Measurements from ENCODE around the gene ITGA1.

DNA sequence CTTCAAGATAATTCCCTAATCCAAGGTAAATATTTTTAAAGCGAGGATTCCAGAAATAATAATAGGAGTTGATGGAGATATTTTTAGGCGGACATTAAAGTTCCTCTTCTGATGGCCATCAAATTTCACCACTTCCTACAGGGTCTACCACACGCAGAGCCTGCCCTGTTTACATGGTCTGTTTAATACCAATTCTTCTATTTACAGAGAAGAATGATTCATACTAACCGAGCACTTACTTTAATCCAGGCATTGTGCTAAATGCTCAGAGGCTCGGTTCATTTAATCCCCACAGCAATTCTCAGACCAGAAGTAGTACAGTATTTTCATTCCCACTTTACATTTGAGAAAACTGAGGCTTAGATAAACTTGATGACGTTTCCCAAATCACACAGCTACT, 3.0 kb upstream of the ITGA1 start:
- TF ChIP-seq HNF4A (conservative IDR thresholded peaks at IDR 0.05): no peak
- TF ChIP-seq, protein P1, sequence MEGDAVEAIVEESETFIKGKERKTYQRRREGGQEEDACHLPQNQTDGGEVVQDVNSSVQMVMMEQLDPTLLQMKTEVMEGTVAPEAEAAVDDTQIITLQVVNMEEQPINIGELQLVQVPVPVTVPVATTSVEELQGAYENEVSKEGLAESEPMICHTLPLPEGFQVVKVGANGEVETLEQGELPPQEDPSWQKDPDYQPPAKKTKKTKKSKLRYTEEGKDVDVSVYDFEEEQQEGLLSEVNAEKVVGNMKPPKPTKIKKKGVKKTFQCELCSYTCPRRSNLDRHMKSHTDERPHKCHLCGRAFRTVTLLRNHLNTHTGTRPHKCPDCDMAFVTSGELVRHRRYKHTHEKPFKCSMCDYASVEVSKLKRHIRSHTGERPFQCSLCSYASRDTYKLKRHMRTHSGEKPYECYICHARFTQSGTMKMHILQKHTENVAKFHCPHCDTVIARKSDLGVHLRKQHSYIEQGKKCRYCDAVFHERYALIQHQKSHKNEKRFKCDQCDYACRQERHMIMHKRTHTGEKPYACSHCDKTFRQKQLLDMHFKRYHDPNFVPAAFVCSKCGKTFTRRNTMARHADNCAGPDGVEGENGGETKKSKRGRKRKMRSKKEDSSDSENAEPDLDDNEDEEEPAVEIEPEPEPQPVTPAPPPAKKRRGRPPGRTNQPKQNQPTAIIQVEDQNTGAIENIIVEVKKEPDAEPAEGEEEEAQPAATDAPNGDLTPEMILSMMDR (IDR thresholded peaks at IDR 0.05; ENCODE audit: low read depth, low read length, missing input control): no peak
- TF ChIP-seq, protein P2, sequence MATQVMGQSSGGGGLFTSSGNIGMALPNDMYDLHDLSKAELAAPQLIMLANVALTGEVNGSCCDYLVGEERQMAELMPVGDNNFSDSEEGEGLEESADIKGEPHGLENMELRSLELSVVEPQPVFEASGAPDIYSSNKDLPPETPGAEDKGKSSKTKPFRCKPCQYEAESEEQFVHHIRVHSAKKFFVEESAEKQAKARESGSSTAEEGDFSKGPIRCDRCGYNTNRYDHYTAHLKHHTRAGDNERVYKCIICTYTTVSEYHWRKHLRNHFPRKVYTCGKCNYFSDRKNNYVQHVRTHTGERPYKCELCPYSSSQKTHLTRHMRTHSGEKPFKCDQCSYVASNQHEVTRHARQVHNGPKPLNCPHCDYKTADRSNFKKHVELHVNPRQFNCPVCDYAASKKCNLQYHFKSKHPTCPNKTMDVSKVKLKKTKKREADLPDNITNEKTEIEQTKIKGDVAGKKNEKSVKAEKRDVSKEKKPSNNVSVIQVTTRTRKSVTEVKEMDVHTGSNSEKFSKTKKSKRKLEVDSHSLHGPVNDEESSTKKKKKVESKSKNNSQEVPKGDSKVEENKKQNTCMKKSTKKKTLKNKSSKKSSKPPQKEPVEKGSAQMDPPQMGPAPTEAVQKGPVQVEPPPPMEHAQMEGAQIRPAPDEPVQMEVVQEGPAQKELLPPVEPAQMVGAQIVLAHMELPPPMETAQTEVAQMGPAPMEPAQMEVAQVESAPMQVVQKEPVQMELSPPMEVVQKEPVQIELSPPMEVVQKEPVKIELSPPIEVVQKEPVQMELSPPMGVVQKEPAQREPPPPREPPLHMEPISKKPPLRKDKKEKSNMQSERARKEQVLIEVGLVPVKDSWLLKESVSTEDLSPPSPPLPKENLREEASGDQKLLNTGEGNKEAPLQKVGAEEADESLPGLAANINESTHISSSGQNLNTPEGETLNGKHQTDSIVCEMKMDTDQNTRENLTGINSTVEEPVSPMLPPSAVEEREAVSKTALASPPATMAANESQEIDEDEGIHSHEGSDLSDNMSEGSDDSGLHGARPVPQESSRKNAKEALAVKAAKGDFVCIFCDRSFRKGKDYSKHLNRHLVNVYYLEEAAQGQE (IDR thresholded peaks at IDR 0.05): no peak

All from liver (tissue), 3 donors.